HL-60 (cell line): ENCODE measurements around the gene PCTP.

Source experiments
- DNase-seq, 2 experiments: peaks; one replicate each; pipeline ENCODE4 v3.0.0-alpha.2; 2010 to 2020; ENCODE audit warnings: low read depth in 1 of 2, low spot score in 1 of 2
- H3K27ac ChIP-seq: fragments of 250-450 bp; sonication (Bioruptor Pico); replicated peaks from 2 replicates; pipeline ENCODE4 v1.5.1; 2020; ENCODE audit warnings: mild to moderate bottlenecking, moderate library complexity
- H3K27me3 ChIP-seq: fragments of 250-450 bp; sonication (Bioruptor Pico); 2 replicates; pipeline ENCODE4 v1.5.1; 2021; ENCODE audit warnings: mild to moderate bottlenecking, moderate library complexity; ENCODE audit not compliant: insufficient read depth, poor library complexity, severe bottlenecking
- H3K4me3 ChIP-seq: replicated peaks from 2 replicates; pipeline ENCODE4 v1.5.1; 2011; ENCODE audit warnings: mild to moderate bottlenecking, control low read depth, low read length; ENCODE audit not compliant: insufficient read depth
- GABPA ChIP-seq: IDR thresholded peaks from 2 replicates; pipeline ENCODE4 v1.6.1; 2012; ENCODE audit warnings: low read depth
- POLR2AphosphoS5 ChIP-seq: IDR thresholded peaks from 2 replicates; pipeline ENCODE4 v1.6.1; 2012; ENCODE audit warnings: low read depth
- SPI1 ChIP-seq: IDR thresholded peaks from 2 replicates; pipeline ENCODE4 v1.6.1; 2012; ENCODE audit warnings: low read depth, mild to moderate bottlenecking, borderline replicate concordance
- TF ChIP-seq, protein P1 (sequence below): IDR thresholded peaks from 2 replicates; pipeline ENCODE4 v1.6.1; 2012; ENCODE audit warnings: low read depth; ENCODE audit not compliant: insufficient replicate concordance
- TF ChIP-seq, protein P2 (sequence below): IDR thresholded peaks from one replicate; pipeline ENCODE4 v1.5.1; 2011; ENCODE audit warnings: low read length, control low read depth, inconsistent platforms; ENCODE audit not compliant: insufficient read depth

PCTP gene

DNA sequence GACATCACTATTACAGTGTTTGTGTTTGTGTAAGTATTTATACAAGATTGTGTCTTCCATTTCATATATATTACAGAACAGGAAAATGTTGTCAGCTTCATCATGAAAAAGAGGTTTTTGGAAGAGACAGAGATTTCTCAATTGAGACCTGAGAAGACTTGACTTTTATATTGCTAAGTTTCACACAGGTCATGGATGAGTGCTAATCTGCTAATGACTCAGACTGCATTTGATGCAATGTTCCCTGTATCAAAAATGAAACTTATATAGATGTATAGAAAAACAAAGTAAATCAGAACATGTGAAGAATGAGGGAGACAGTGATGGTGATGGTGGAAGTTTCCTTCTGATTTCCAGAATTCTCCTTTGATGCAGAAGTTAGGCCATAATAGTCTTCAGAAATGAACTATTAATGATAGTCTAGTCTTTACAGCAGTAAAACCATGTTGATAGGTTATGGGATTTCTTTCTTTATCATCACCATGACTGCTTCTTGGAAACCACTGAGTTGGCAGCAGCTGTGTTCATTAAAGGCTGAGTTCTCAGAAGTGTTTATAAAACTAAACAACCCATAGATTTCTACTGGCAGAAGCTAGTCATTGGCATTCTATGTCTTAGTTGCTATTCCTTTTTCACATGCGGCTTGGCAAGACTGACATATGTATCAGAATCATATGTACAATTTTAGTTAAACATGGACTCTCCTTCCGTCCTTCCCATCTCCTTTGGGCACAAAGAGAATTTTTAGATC, 56.1 kb downstream of the PCTP start:
- no peak overlapping the region for H3K4me3 ChIP-seq
- H3K27ac ChIP-seq = no peak overlapping the region
- DNase-seq = no peak
- H3K27me3 ChIP-seq = no peaks in the 10 kb centered on the region
- TF ChIP-seq, protein P1, sequence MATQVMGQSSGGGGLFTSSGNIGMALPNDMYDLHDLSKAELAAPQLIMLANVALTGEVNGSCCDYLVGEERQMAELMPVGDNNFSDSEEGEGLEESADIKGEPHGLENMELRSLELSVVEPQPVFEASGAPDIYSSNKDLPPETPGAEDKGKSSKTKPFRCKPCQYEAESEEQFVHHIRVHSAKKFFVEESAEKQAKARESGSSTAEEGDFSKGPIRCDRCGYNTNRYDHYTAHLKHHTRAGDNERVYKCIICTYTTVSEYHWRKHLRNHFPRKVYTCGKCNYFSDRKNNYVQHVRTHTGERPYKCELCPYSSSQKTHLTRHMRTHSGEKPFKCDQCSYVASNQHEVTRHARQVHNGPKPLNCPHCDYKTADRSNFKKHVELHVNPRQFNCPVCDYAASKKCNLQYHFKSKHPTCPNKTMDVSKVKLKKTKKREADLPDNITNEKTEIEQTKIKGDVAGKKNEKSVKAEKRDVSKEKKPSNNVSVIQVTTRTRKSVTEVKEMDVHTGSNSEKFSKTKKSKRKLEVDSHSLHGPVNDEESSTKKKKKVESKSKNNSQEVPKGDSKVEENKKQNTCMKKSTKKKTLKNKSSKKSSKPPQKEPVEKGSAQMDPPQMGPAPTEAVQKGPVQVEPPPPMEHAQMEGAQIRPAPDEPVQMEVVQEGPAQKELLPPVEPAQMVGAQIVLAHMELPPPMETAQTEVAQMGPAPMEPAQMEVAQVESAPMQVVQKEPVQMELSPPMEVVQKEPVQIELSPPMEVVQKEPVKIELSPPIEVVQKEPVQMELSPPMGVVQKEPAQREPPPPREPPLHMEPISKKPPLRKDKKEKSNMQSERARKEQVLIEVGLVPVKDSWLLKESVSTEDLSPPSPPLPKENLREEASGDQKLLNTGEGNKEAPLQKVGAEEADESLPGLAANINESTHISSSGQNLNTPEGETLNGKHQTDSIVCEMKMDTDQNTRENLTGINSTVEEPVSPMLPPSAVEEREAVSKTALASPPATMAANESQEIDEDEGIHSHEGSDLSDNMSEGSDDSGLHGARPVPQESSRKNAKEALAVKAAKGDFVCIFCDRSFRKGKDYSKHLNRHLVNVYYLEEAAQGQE = no peak
- TF ChIP-seq GABPA = no peak
- no peak for TF ChIP-seq SPI1

DNA sequence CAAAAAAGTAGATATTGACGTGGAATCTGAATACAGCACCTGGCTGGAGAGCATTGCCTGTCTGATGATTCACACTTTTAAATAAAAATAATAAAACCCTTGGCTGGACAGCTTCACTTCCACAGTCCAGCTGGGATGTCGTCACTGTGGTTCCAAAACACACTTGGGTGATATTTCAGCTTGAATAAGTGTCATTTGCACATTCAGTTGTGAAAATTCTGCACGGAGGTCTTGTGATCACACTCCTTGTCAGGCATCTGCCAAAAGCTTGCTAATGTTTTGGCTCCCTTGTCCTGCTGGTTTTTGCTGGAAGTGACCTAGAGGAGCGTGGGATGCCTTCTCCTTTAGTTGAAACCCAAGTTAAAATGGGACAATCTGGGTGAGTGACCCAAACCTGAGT, 60.7 kb downstream of the PCTP start:
- TF ChIP-seq, protein P2, sequence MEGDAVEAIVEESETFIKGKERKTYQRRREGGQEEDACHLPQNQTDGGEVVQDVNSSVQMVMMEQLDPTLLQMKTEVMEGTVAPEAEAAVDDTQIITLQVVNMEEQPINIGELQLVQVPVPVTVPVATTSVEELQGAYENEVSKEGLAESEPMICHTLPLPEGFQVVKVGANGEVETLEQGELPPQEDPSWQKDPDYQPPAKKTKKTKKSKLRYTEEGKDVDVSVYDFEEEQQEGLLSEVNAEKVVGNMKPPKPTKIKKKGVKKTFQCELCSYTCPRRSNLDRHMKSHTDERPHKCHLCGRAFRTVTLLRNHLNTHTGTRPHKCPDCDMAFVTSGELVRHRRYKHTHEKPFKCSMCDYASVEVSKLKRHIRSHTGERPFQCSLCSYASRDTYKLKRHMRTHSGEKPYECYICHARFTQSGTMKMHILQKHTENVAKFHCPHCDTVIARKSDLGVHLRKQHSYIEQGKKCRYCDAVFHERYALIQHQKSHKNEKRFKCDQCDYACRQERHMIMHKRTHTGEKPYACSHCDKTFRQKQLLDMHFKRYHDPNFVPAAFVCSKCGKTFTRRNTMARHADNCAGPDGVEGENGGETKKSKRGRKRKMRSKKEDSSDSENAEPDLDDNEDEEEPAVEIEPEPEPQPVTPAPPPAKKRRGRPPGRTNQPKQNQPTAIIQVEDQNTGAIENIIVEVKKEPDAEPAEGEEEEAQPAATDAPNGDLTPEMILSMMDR = no peak
- TF ChIP-seq GABPA = no peak
- H3K4me3 ChIP-seq = no peak overlapping the region
- H3K27ac ChIP-seq = no peak overlapping the region
- no peaks in the 10 kb centered on the region for H3K27me3 ChIP-seq
- DNase-seq = no peak

DNA sequence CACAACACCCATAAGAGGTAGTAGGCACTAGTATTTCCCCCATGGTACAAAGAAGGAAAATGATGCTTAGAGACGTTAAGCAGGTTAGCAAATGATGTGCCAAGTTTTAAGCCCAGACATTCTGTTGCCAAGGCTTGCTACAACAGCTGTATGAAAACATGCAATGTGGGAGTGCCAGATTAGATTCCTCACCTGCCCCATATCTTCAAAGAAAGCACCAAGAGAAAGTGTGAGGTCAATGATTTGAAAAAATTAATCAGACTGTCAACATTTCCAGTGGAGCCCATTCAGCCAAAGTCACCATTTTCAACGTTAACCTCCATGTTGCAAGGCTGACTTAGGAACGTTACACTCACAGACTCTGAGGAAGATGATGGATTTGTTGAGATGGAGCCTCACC, 61.5 kb downstream of the PCTP start:
- no peak overlapping the region for H3K27ac ChIP-seq

DNA sequence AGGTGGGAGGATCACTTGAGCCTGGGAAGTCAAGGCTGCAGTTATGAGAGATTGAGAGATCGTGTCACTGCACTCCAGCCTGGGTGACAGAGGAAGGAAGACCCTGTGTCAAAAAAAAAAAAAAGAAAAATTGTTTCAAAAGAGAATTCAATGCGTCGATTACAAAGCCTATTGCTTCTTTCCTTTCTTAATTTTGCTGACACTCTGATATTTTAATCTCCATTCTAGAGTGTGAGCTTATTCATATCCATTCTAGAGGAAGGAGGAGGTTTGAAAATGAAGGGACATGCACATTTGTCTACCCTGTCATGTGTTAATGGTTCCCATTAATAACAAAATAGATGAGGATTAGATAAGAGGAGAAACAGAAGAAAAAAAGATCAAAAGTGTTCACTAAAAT, 63.1 kb downstream of the PCTP start:
- no peak for DNase-seq
- no peaks in the 10 kb centered on the region for H3K27me3 ChIP-seq
- TF ChIP-seq, protein P2 = no peak
- TF ChIP-seq POLR2AphosphoS5 = no peak
- TF ChIP-seq, protein P1 = no peak
- no peak for TF ChIP-seq SPI1
- TF ChIP-seq GABPA = no peak

More for the DNA sequence above, 61.5 kb downstream of the PCTP start:
- Histone ChIP-seq H3K27me3 (no peaks in the 10 kb centered on the region), H3K4me3 (no peak overlapping the region)
- TF ChIP-seq GABPA (no peak), SPI1 (no peak)
- DNase-seq = no peak

DNA sequence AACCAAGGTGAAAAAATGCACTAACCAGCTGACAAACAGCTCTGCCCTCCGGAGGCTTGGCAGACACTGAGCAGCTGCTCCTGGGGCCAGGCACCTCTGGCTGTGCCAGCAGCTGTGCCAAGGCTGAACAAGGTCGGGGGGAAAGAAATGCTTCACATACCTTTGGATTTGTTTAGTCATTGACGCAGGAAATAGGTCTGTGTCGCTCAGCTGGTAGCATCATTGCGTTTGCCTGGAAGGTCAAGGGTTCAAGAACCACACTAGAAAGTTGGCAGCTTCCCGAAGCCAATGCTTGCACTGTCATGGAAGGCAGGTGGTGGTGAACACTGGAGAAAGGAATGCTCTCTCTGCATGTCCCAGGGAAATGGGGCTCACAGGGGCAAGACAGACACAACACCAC, 63.5 kb downstream of the PCTP start:
- TF ChIP-seq GABPA (no peak), SPI1 (no peak), POLR2AphosphoS5 (no peak)
- TF ChIP-seq, protein P2 = no peak
- TF ChIP-seq, protein P1 = no peak
- no peak for DNase-seq

More for the DNA sequence above, 63.1 kb downstream of the PCTP start:
- H3K27ac ChIP-seq = no peak overlapping the region
- no peak overlapping the region for H3K4me3 ChIP-seq

More for the DNA sequence above, 63.5 kb downstream of the PCTP start:
- Histone ChIP-seq H3K4me3 (no peak overlapping the region), H3K27ac (no peak overlapping the region), H3K27me3 (no peaks in the 10 kb centered on the region)
